ENCODE results near the gene CELF2.

DNA sequence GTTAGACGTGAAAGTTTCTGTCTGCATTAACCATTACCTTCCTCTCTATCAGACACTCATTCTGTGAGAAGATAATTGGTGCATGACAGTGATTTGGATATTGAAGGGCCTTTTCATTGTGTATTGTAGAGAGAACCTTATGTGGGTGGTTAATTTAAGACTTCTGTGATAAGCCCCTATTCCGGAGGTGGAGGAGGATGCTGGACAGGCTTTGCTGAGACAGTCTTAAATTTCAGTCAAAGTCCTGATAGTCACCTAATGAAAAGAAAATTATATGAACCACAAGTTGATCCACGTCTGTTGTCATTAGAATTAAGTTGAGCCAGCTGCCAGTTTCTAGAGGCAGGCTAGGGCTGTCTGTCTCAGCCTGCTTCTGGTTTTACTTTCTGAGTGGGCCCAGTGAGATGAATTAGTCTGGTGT is 62.9 kb downstream of the CELF2 start:
- TF ChIP-seq, protein P1, sequence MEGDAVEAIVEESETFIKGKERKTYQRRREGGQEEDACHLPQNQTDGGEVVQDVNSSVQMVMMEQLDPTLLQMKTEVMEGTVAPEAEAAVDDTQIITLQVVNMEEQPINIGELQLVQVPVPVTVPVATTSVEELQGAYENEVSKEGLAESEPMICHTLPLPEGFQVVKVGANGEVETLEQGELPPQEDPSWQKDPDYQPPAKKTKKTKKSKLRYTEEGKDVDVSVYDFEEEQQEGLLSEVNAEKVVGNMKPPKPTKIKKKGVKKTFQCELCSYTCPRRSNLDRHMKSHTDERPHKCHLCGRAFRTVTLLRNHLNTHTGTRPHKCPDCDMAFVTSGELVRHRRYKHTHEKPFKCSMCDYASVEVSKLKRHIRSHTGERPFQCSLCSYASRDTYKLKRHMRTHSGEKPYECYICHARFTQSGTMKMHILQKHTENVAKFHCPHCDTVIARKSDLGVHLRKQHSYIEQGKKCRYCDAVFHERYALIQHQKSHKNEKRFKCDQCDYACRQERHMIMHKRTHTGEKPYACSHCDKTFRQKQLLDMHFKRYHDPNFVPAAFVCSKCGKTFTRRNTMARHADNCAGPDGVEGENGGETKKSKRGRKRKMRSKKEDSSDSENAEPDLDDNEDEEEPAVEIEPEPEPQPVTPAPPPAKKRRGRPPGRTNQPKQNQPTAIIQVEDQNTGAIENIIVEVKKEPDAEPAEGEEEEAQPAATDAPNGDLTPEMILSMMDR (IDR thresholded peaks at IDR 0.05) = no peak
- no peak for TF ChIP-seq EP300 (IDR thresholded peaks at IDR 0.05)
- TF ChIP-seq POLR2A (IDR thresholded peaks at IDR 0.05) = no peak
